ENCODE data around the gene MCRIP2.
"Not testable (repeated sequence)": the region's sequence is repeated elsewhere in the genome, so short reads cannot be mapped to it uniquely, and the experiment has no call there.

MCRIP2 gene

DNA sequence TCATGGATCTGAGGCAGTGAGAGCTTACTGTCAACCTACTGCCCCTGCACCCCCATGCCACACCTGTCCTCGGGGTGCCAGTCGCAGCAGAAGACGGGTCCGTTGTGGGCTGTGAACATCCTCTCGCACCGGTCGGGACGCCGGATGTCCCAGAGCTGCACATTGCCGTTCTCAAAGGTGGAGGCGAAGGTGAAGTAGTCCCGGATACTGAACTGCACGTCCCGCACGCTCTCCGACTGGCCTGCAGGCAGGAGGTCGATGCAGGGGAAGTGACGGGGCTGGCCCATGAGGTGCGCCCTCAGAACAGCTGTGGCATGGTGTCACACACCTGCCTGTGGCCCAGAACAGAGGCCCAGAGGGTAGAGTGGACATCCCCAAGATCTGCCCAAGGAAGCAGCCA lies 45.9 kb downstream of the MCRIP2 start:
- Histone ChIP-seq H4K20me1 (ENCODE audit: insufficient read depth, low read length) (no peaks in the 10 kb centered on the region), H3K4me2 (ENCODE audit: low read depth, low read length) (no peak overlapping the region), H3K9ac (ENCODE audit: low read length) (no peak overlapping the region), H3K4me3 (ENCODE audit: low read length) (no peak overlapping the region), H3K79me2 (ENCODE audit: low read length) (peaks cover 27% of the 10 kb centered on the region), H2AFZ (ENCODE audit: low read length) (no peak overlapping the region), H3K4me1 (ENCODE audit: low read length) (peaks cover 5% of the 10 kb centered on the region), H3K36me3 (replicated peaks; ENCODE audit: insufficient read depth, low read length) (no peaks in the 10 kb centered on the region), H3K27me3 (replicated peaks; ENCODE audit: insufficient read depth, low read length) (peaks cover 17% of the 10 kb centered on the region), H3K27ac (ENCODE audit: low read length) (no peak overlapping the region), H3K9me3 (replicated peaks; ENCODE audit: insufficient read depth, low read length) (no peaks in the 10 kb centered on the region), H3K9me2 (replicated peaks; ENCODE audit: insufficient read depth, low read length) (no peaks in the 10 kb centered on the region), H3F3A (ENCODE audit: insufficient read depth, low read length) (no peaks in the 10 kb centered on the region)
- TF ChIP-seq EZH2phosphoT487 (IDR thresholded peaks at IDR 0.05; ENCODE audit: low read length) = no peak
- no peak for TF ChIP-seq EZH2 (optimal IDR thresholded peaks at IDR 0.05; ENCODE audit: low read depth, low read length)
- no peak for TF ChIP-seq CTCF (IDR thresholded peaks at IDR 0.05; ENCODE audit: low read length)
- DNase-seq = no peak

GRCh38 chr16:689175-689897 lies 47.7 kb downstream of the MCRIP2 start:
- Histone ChIP-seq H3K9ac (ENCODE audit: low read length) (peak overlapping the region; percentile 88), H3K9me2 (replicated peaks; ENCODE audit: insufficient read depth, low read length) (no peaks in the 10 kb centered on the region), H3K27ac (ENCODE audit: low read length) (peak overlapping the region; percentile 22; the same call in 1 of the 2 replicates), H3F3A (ENCODE audit: insufficient read depth, low read length) (no peaks in the 10 kb centered on the region), H2AFZ (ENCODE audit: low read length) (peak overlapping the region; percentile 70), H3K4me1 (ENCODE audit: low read length) (peaks cover 5% of the 10 kb centered on the region), H3K9me3 (replicated peaks; ENCODE audit: insufficient read depth, low read length) (no peaks in the 10 kb centered on the region), H4K20me1 (ENCODE audit: insufficient read depth, low read length) (no peaks in the 10 kb centered on the region), H3K4me2 (ENCODE audit: low read depth, low read length) (peak overlapping the region; percentile 96), H3K36me3 (replicated peaks; ENCODE audit: insufficient read depth, low read length) (no peaks in the 10 kb centered on the region), H3K27me3 (replicated peaks; ENCODE audit: insufficient read depth, low read length) (peaks cover 32% of the 10 kb centered on the region), H3K79me2 (ENCODE audit: low read length) (peaks cover 14% of the 10 kb centered on the region), H3K4me3 (ENCODE audit: low read length) (peak overlapping the region; percentile 95)
- no peak for TF ChIP-seq CTCF (IDR thresholded peaks at IDR 0.05; ENCODE audit: low read length)
- no peak for TF ChIP-seq EZH2phosphoT487 (IDR thresholded peaks at IDR 0.05; ENCODE audit: low read length)
- no peak for TF ChIP-seq EZH2 (optimal IDR thresholded peaks at IDR 0.05; ENCODE audit: low read depth, low read length)
- no peak for DNase-seq

DNA sequence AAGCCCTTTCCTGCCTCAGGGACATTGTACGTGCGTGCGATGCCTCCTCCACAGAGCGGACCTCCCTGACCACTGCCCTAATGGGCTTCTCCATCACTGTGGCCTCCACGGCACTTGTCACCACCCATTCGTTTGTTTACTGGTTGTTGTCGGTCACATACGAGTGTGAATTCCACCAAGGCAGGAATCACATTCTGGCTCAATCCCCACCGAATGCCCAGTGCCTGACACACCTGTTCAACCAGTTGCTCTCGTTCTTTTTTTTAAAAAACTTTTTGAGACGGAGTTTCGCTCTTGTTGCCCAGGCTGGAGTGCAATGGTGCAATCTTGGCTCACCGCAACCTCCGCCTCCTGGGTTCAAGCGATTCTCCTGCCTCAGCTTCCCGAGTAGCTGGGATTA lies 49.6 kb downstream of the MCRIP2 start:
- H3K4me2 ChIP-seq (ENCODE audit: low read depth, low read length); DNase-seq; H3K4me1 ChIP-seq (ENCODE audit: low read length); H3K4me3 ChIP-seq (ENCODE audit: low read length); H3F3A ChIP-seq (ENCODE audit: insufficient read depth, low read length); H3K9me2 ChIP-seq (replicated peaks; ENCODE audit: insufficient read depth, low read length); H3K9me3 ChIP-seq (replicated peaks; ENCODE audit: insufficient read depth, low read length); H3K36me3 ChIP-seq (replicated peaks; ENCODE audit: insufficient read depth, low read length); H4K20me1 ChIP-seq (ENCODE audit: insufficient read depth, low read length); H3K27ac ChIP-seq (ENCODE audit: low read length); H2AFZ ChIP-seq (ENCODE audit: low read length); H3K9ac ChIP-seq (ENCODE audit: low read length): not testable (repeated sequence)
- peaks cover 14% of the 10 kb centered on the region for H3K79me2 ChIP-seq (ENCODE audit: low read length)
- H3K27me3 ChIP-seq (replicated peaks; ENCODE audit: insufficient read depth, low read length) = peaks cover 48% of the 10 kb centered on the region

GRCh38 chr16:692356-693108 lies 50.9 kb downstream of the MCRIP2 start:
- peaks cover 54% of the 10 kb centered on the region for H3K27me3 ChIP-seq (replicated peaks; ENCODE audit: insufficient read depth, low read length)
- TF ChIP-seq CTCF (IDR thresholded peaks at IDR 0.05; ENCODE audit: low read length) (no peak), EZH2 (optimal IDR thresholded peaks at IDR 0.05; ENCODE audit: low read depth, low read length) (no peak), EZH2phosphoT487 (IDR thresholded peaks at IDR 0.05; ENCODE audit: low read length) (no peak)
- H3K36me3 ChIP-seq (replicated peaks; ENCODE audit: insufficient read depth, low read length) = no peaks in the 10 kb centered on the region

More at GRCh38 chr16:692356-693108, 50.9 kb downstream of the MCRIP2 start:
- Histone ChIP-seq H3K79me2 (ENCODE audit: low read length) (peaks cover 14% of the 10 kb centered on the region), H3K9me3 (replicated peaks; ENCODE audit: insufficient read depth, low read length) (no peaks in the 10 kb centered on the region), H3K4me2 (ENCODE audit: low read depth, low read length) (no peak overlapping the region), H3K4me3 (ENCODE audit: low read length) (no peak overlapping the region), H3K27ac (ENCODE audit: low read length) (no peak overlapping the region), H3K9ac (ENCODE audit: low read length) (no peak overlapping the region), H4K20me1 (ENCODE audit: insufficient read depth, low read length) (no peaks in the 10 kb centered on the region), H3K4me1 (ENCODE audit: low read length) (peaks cover 5% of the 10 kb centered on the region), H3K9me2 (replicated peaks; ENCODE audit: insufficient read depth, low read length) (no peaks in the 10 kb centered on the region), H3F3A (ENCODE audit: insufficient read depth, low read length) (no peaks in the 10 kb centered on the region), H2AFZ (ENCODE audit: low read length) (no peak overlapping the region)
- DNase-seq = no peak
